CD4-positive, alpha-beta memory T cell (primary cell): ENCODE results near the gene AGPAT3. TPM values are rescaled to one million over a fixed set of nuclear protein-coding genes. Genes with fewer than 3 reads are reported as not detected.

Source experiments
- CTCF ChIA-PET: fragments of 350-600 bp; sonication (Branson Sonifier 250); formaldehyde crosslinking; loops from one replicate; lab custom pipeline; 2021; ENCODE audit warnings: inconsistent platforms; ENCODE audit not compliant: partially characterized antibody; lab: Charles Lee
- POLR2A ChIA-PET: fragments of 350-600 bp; sonication (Branson Sonifier 250); formaldehyde crosslinking; loops from one replicate; lab custom pipeline; 2021; ENCODE audit not compliant: partially characterized antibody; lab: Charles Lee
- DNase-seq, 5 donors: peaks; one replicate each; pipeline versions ENCODE4 v3.0.0 to v3.0.0-alpha.2; 2020 to 2022; ENCODE audit warnings: mixed read lengths in 1 of 5
- H3K27ac ChIP-seq: one replicate; pipeline ENCODE4 v1.7.0; 2013; ENCODE audit warnings: low read depth, low read length
- H3K27me3 ChIP-seq: 2 replicates; pipeline ENCODE4 v1.7.0; 2013; ENCODE audit warnings: mild to moderate bottlenecking, low read length, moderate library complexity; ENCODE audit not compliant: insufficient read depth
- H3K36me3 ChIP-seq: 2 replicates; pipeline ENCODE4 v1.7.0; 2013; ENCODE audit warnings: mild to moderate bottlenecking, low read length, moderate library complexity; ENCODE audit not compliant: insufficient read depth
- H3K4me1 ChIP-seq: 2 replicates; pipeline ENCODE4 v1.7.0; 2013; ENCODE audit warnings: mild to moderate bottlenecking, low read length, moderate library complexity; ENCODE audit not compliant: insufficient read depth
- H3K4me3 ChIP-seq, 2 donors: one replicate each; pipeline ENCODE4 v1.7.0; 2013; ENCODE audit warnings: low read length in 2 of 2, mild to moderate bottlenecking in 1 of 2
- H3K9me3 ChIP-seq, 2 donors: one replicate each; pipeline ENCODE4 v1.7.0; 2013; ENCODE audit warnings: low read length in 2 of 2, control low read depth in 1 of 2; ENCODE audit not compliant: control insufficient read depth in 1 of 2
- H3K27ac Mint-ChIP-seq, 7 donors: one replicate each; pipeline ENCODE4 v1.8.0; 2020 to 2021; ENCODE audit warnings: mixed read lengths in 7 of 7, mild to moderate bottlenecking in 6 of 7, inconsistent platforms in 3 of 7, moderate library complexity in 3 of 7
- H3K27me3 Mint-ChIP-seq, 2 donors: one replicate each; pipeline ENCODE4 v1.8.0; 2020 to 2021; ENCODE audit warnings: mixed read lengths in 2 of 2
- H3K36me3 Mint-ChIP-seq, 2 donors: one replicate each; pipeline ENCODE4 v1.8.0; 2020 to 2021; ENCODE audit warnings: mixed read lengths in 2 of 2, inconsistent platforms in 1 of 2, mild to moderate bottlenecking in 1 of 2
- H3K4me1 Mint-ChIP-seq, 4 donors: one replicate each; pipeline ENCODE4 v1.8.0; 2020 to 2021; ENCODE audit warnings: mixed read lengths in 4 of 4, mild to moderate bottlenecking in 1 of 4
- H3K4me3 Mint-ChIP-seq, 8 donors: one replicate each; pipeline ENCODE4 v1.8.0; 2020 to 2021; ENCODE audit warnings: mixed read lengths in 8 of 8, mild to moderate bottlenecking in 7 of 8, moderate library complexity in 6 of 8, inconsistent platforms in 3 of 8
- H3K9me3 Mint-ChIP-seq, 8 donors: one replicate each; pipeline ENCODE4 v1.8.0; 2020 to 2021; ENCODE audit warnings: mixed read lengths in 8 of 8, mild to moderate bottlenecking in 5 of 8, inconsistent platforms in 3 of 8, moderate library complexity in 1 of 8
- intact Hi-C: fragments of 100-400 bp; cut with micrococcal nuclease; formaldehyde crosslinking; loops from one replicate; pipeline ENCODE4 v1.15.1; 2023
- polyA plus RNA-seq, 2 donors: library from polyadenylated mRNA; unstranded; fragments of 300-500 nt; fragmentation: Illumina TruSeq; gene quantifications; one replicate each; pipeline ENCODE4 v1.2.3, GENCODE V29; 2021
- total RNA-seq, 2 experiments: library from RNA; stranded (reverse); gene quantifications; one replicate each; pipeline ENCODE4 v1.2.3, GENCODE V29; 2021

Gene AGPAT3, protein sequence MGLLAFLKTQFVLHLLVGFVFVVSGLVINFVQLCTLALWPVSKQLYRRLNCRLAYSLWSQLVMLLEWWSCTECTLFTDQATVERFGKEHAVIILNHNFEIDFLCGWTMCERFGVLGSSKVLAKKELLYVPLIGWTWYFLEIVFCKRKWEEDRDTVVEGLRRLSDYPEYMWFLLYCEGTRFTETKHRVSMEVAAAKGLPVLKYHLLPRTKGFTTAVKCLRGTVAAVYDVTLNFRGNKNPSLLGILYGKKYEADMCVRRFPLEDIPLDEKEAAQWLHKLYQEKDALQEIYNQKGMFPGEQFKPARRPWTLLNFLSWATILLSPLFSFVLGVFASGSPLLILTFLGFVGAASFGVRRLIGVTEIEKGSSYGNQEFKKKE
- total RNA-seq (10 to 100 TPM; 72.4 to 76.7 TPM), polyA plus RNA-seq (10 to 100 TPM; 16.0 to 21.0 TPM)

DNA sequence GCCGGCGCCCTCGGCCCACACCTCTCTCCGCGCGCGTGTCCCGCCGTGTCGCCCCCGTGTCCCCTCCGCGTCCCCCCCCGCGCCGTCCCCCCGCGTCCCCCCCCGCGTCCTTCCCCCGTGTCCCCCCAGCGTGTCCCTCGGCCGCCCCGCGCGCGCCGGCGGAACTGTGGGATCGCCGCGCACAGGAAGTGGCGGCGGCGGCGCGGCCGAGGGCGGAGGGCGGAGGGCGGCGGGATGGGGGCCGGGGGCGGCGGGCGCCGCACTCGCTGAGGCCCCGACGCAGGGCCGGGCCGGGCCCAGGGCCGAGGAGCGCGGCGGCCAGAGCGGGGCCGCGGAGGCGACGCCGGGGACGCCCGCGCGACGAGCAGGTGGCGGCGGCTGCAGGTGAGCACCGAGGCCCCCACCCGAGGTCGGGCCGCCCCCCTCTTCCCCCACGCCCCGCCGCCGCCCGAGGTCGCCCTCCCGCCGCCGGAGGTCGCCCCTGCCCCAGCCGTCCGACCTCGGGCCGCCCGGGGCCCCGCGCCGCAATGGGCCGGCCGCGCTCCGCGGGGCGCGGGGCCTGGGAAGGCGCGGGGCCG, at the start of gene AGPAT3:
Gene AGPAT3 (plus strand): TSS at position 262 of the 578 bp plus-strand sequence. CDS start 94,459 bp downstream, outside the sequence.
- Mint-ChIP-seq H3K4me1 (peaks cover 27 to 42% (median 33%) of the 10 kb centered on the region in 4 donors), H3K36me3 (peaks cover 4 to 34% of the 10 kb centered on the region in 2 donors), H3K27ac (peak within 1 kb of the TSS; percentile 89 to 99 (median 95)), H3K4me3 (peak within 1 kb of the TSS; percentile 84 to 92 (median 88)), H3K27me3 (peaks cover 0 to 1% of the 10 kb centered on the region in 2 donors), H3K9me3 (no peaks in the 10 kb centered on the region)
- ChIA-PET POLR2A (interaction anchor here (0.8 to 2.2 kb wide), 4 partner anchors 8 to 52 kb away, joined by 3 to 9 read pairs (median 4); no protein-coding TSS in a partner anchor), CTCF (no interaction called here)
- Histone ChIP-seq H3K36me3 (peaks cover 10% of the 10 kb centered on the region), H3K4me1 (peaks cover 39% of the 10 kb centered on the region), H3K9me3 (no peaks in the 10 kb centered on the region), H3K27ac (peak within 1 kb of the TSS; percentile 72), H3K4me3 (peak within 1 kb of the TSS; percentile 62 to 69), H3K27me3 (no peaks in the 10 kb centered on the region)
- intact Hi-C loops, result no loop called here
- peak in 4 of 5 donors; percentile 32 to 51 (median 42) for DNase-seq

DNA sequence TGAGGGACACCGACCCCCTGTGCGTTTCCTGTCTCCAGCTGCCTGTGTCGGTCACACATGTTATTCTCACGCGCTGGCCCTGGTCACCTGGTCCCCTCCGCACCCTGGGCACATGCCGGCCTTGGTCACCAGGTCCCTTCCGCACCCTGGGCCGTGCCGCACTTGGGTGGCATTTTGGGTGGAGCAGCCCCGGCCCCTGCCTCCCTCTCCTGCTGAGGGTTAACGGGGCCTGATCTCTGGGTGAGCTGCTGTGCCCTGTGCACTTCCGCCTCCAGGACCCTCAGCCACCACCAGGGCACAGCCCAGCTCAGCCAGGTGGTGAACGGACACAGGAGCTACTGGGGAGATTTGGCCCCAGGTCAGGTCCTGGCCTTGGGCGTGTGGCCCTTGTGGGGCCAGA, 49.0 kb upstream of the AGPAT3 start:
- ChIA-PET POLR2A (no interaction called here), CTCF (no interaction called here)
- no peak overlapping the region for H3K4me3 ChIP-seq
- H3K27me3 Mint-ChIP-seq, result peaks cover 0 to 2% of the 10 kb centered on the region in 2 donors
- H3K4me1 Mint-ChIP-seq, result peaks cover under 1 to 5% (median 3%) of the 10 kb centered on the region in 4 donors
- H3K9me3 ChIP-seq, result peaks cover 0 to 7% of the 10 kb centered on the region in 2 donors
- H3K27ac Mint-ChIP-seq, result no peak overlapping the region
- no peak overlapping the region for H3K4me3 Mint-ChIP-seq
- no peak for DNase-seq
- H3K9me3 Mint-ChIP-seq, result peaks cover 5 to 11% (median 8%) of the 10 kb centered on the region in 8 donors
- H3K4me1 ChIP-seq, result peaks cover 2% of the 10 kb centered on the region
- H3K36me3 Mint-ChIP-seq, result peaks cover 0 to 7% of the 10 kb centered on the region in 2 donors
- no peak overlapping the region for H3K27ac ChIP-seq
- intact Hi-C loops, result no loop called here
- H3K27me3 ChIP-seq, result no peaks in the 10 kb centered on the region
- H3K36me3 ChIP-seq, result no peaks in the 10 kb centered on the region

DNA sequence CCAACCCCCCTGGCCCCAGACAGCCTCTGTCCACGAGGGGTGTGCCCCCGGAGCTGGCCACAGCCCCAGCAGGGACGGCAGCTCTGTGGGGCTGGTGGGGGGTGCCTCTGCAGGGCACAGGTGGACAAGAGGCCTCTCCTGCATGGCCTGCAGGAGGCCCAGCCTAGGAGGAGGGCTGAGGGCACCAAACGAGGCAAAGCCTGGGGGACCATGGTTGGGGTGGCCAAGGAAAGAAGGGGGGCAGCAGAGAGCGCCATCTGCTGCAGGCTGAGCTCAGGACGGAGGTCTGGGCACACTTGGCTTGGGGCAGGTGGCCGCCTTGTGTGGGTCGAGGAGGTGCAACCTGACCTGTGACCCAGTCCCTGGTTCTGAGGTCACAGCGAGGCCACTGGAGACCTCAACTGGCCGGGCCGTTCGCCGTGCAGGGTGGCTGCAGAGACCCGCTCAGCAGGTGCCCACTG, 48.4 kb upstream of the AGPAT3 start:
- Histone ChIP-seq H3K27ac (no peak overlapping the region), H3K9me3 (peaks cover 0 to 7% of the 10 kb centered on the region in 2 donors), H3K4me1 (no peaks in the 10 kb centered on the region), H3K4me3 (no peak overlapping the region), H3K36me3 (no peaks in the 10 kb centered on the region), H3K27me3 (no peaks in the 10 kb centered on the region)
- Mint-ChIP-seq H3K4me1 (peaks cover 0 to 5% (median 3%) of the 10 kb centered on the region in 4 donors), H3K4me3 (no peak overlapping the region), H3K9me3 (peaks cover 5 to 11% (median 8%) of the 10 kb centered on the region in 8 donors), H3K27me3 (peaks cover 0 to 2% of the 10 kb centered on the region in 2 donors), H3K36me3 (peaks cover 0 to 7% of the 10 kb centered on the region in 2 donors), H3K27ac (no peak overlapping the region)
- DNase-seq, result no peak
- ChIA-PET CTCF (no interaction called here), POLR2A (no interaction called here)
- intact Hi-C loops, result no loop called here

DNA sequence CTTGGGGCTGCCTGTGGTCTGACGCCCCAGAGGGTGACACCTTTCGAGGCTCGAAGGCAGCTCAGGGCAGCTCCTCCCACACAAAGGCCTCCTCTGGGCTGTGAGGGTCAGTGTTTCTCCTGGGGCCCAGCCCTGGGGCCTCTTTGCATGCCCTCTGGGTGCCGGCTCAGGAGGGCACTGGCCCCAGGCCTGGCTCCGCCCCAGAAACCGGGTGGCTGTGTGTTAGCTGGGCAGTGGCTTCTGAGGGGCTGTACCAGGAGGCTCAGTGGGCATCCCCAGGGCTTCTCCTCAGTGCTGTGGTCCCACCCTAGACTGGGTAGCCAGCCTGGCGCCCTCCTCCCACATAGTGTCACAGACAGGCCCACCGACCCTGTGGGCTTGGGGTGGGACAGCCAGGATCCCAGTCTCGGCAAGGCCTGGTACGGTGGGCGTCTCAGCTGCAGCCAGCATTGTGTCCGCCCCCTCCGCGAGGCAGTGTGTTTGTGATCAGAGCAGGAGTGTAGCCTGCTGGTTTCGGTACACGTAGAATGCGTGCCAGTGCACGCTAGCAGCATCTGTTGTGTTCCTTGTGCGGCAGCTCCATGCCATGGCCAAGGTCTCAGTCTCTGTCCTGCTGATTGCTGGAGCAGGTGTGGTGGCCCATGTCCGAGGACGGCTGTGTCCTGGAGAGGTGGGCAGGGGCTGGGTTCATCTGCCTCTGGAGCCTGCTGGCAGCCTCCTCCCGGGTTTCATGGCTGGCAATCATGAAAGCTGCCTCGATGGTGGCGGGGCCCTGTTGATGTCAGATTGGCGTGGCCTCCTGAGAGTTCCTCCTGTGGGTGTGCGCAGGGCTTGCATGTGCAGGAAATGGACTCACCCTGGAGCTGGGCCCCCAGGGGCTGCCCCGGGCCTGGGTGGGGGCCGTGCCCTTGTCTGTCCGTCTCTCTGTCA, 47.6 kb upstream of the AGPAT3 start:
- Histone ChIP-seq H3K27me3 (no peaks in the 10 kb centered on the region), H3K27ac (no peak overlapping the region), H3K36me3 (no peaks in the 10 kb centered on the region), H3K9me3 (peaks cover 0 to 7% of the 10 kb centered on the region in 2 donors), H3K4me3 (no peak overlapping the region), H3K4me1 (no peaks in the 10 kb centered on the region)
- ChIA-PET POLR2A (interaction anchor here (0.6 kb wide), 1 partner anchor 204 kb away, joined by 3 read pairs; no protein-coding TSS in a partner anchor), CTCF (interaction anchor here (1.0 to 1.3 kb wide), 2 partner anchors 9 to 10 kb away, joined by 4 read pairs; no protein-coding TSS in a partner anchor)
- H3K36me3 Mint-ChIP-seq, result peaks cover 0 to 7% of the 10 kb centered on the region in 2 donors
- peaks cover 0 to 4% (median 3%) of the 10 kb centered on the region in 4 donors for H3K4me1 Mint-ChIP-seq
- no peak overlapping the region for H3K27ac Mint-ChIP-seq
- intact Hi-C loops, result no loop called here
- H3K4me3 Mint-ChIP-seq, result no peak overlapping the region
- peaks cover 5 to 11% (median 8%) of the 10 kb centered on the region in 8 donors for H3K9me3 Mint-ChIP-seq
- H3K27me3 Mint-ChIP-seq, result peaks cover 0 to 2% of the 10 kb centered on the region in 2 donors
- DNase-seq, result no peak

DNA sequence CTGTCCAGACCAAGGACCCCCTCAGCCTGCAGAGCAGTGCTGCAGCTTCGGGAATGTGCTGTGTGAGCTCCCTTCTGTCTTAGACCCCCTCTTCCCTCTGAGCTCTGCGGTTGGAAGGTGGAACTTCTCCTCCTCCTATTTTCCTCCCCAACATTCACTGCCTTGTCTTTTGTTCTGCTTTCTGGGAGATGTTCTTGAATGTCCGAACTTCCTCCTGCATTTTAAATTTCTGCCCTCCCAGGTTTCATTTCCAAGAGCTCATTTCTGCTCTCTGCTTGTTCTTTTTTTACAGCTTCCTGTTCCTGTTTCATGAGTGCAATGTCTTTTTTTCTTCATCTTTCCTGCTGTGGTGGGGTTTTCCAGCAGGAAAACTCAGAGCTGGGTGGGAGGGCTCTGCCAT, 46.3 kb upstream of the AGPAT3 start:
- CTCF ChIA-PET, result interaction anchor here (1.0 to 1.3 kb wide), 2 partner anchors 9 to 10 kb away, joined by 4 read pairs; no protein-coding TSS in a partner anchor
- no peaks in the 10 kb centered on the region for H3K27me3 ChIP-seq
- Mint-ChIP-seq H3K9me3 (peaks cover 5 to 11% (median 8%) of the 10 kb centered on the region in 8 donors), H3K4me1 (peaks cover 0 to 4% (median 3%) of the 10 kb centered on the region in 4 donors), H3K27ac (no peak overlapping the region), H3K36me3 (peaks cover 0 to 7% of the 10 kb centered on the region in 2 donors), H3K4me3 (no peak overlapping the region), H3K27me3 (peaks cover 0 to 2% of the 10 kb centered on the region in 2 donors)
- no peaks in the 10 kb centered on the region for H3K4me1 ChIP-seq
- H3K36me3 ChIP-seq, result no peaks in the 10 kb centered on the region
- H3K9me3 ChIP-seq, result peaks cover 0 to 7% of the 10 kb centered on the region in 2 donors
- no peak overlapping the region for H3K4me3 ChIP-seq
- no peak overlapping the region for H3K27ac ChIP-seq
- no peak for DNase-seq
- intact Hi-C loops, result no loop called here
- POLR2A ChIA-PET, result no interaction called here

DNA sequence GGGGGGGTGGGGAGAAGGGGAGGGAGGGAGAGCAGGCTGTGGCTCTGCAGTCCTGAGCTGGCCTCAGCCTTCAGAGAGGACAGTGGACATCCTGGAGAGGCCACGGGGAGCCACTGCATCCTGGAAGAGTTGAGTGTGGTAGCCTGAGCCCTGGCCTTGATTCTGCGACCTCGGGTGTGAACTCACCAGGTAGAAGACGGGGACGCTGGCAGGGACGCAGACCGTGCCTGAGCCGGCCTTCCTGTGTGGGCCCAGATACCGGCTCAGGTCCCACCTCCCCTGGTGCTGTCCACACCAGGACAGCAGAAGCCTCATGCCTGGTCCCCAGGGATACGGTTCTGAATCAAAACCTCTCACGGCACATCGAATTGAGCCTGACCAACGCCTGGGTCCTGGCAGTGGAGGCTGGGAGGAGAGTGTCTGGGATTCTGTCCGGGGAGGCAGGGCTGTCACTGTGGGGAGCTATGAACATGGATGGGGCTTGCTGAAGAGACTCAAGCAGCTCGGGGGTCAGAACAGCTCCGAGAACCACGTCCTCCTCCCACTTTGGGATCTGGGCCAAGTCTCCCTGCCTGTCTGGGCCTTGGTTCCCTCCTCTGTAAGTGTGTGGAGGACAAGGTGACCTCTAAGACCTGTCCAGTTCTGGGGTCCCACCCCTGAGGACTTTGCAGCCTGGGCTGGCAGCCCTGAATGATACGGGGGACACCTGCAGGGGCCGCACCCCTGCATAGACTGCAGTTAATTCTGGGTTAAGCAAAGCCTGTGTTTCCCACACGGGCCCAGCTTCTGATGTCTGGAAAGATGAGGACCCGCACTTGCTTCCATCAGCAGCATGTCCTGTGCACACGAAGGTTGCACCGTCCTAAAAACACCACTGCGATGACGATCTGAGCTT, 45.3 kb upstream of the AGPAT3 start:
- H3K36me3 ChIP-seq, result no peaks in the 10 kb centered on the region
- Mint-ChIP-seq H3K27ac (no peak overlapping the region), H3K36me3 (peaks cover 0 to 7% of the 10 kb centered on the region in 2 donors), H3K9me3 (peaks cover 5 to 11% (median 8%) of the 10 kb centered on the region in 8 donors), H3K4me3 (no peak overlapping the region), H3K4me1 (peaks cover 0 to 2% (median 2%) of the 10 kb centered on the region in 4 donors), H3K27me3 (peaks cover 0 to 1% of the 10 kb centered on the region in 2 donors)
- intact Hi-C loops, result no loop called here
- CTCF ChIA-PET, result interaction anchor here (0.5 kb wide), 1 partner anchor 43 kb away, joined by 4 read pairs; no protein-coding TSS in a partner anchor
- no peaks in the 10 kb centered on the region for H3K27me3 ChIP-seq
- no peak for DNase-seq
- H3K9me3 ChIP-seq, result peaks cover 0 to 7% of the 10 kb centered on the region in 2 donors
- no peak overlapping the region for H3K4me3 ChIP-seq
- H3K27ac ChIP-seq, result no peak overlapping the region
- no peaks in the 10 kb centered on the region for H3K4me1 ChIP-seq
- POLR2A ChIA-PET, result no interaction called here
